K562 (cell line): ENCODE measurements around the gene UCHL5. TPM values are rescaled to one million over a fixed set of nuclear protein-coding genes. Genes with fewer than 3 reads are reported as not detected.

Source experiments
- ARID2 ChIP-seq: fragments of 450-650 bp; IDR thresholded peaks from 2 replicates; pipeline ENCODE4 v1.6.1; 2017; ENCODE audit warnings: antibody characterized with exemption, mild to moderate bottlenecking
- CTCFL ChIP-seq: IDR thresholded peaks from 2 replicates; pipeline ENCODE4 v1.6.1; 2011; ENCODE audit warnings: borderline replicate concordance, low read depth, mild to moderate bottlenecking, moderate library complexity, low read length; ENCODE audit not compliant: insufficient read depth, poor library complexity, severe bottlenecking
- E2F8 ChIP-seq: fragments of 450-650 bp; IDR thresholded peaks from 2 replicates; pipeline ENCODE4 v1.7.1; 2018; ENCODE audit warnings: mild to moderate bottlenecking, low read depth; ENCODE audit not compliant: partially characterized antibody
- ETS2 ChIP-seq: IDR thresholded peaks from 2 replicates; pipeline ENCODE4 v1.6.1; 2016; ENCODE audit warnings: borderline replicate concordance, missing genetic modification characterization, mild to moderate bottlenecking, moderate library complexity, missing compliant biosample characterization; ENCODE audit not compliant: poor library complexity, severe bottlenecking
- ETV5 ChIP-seq: sonication (generic); formaldehyde crosslinking; IDR thresholded peaks from 2 replicates; pipeline ENCODE4 v1.4.0; 2020; ENCODE audit warnings: low read depth, mild to moderate bottlenecking, missing genetic modification reagents
- KLF6 ChIP-seq: fragments of 250-450 bp; sonication (Bioruptor Pico); IDR thresholded peaks from 2 replicates; pipeline ENCODE4 v1.4.0; 2020; ENCODE audit warnings: mild to moderate bottlenecking, moderate library complexity, borderline replicate concordance
- L3MBTL2 ChIP-seq: fragments of 450-650 bp; IDR thresholded peaks from 2 replicates; pipeline ENCODE4 v1.6.1; 2016; ENCODE audit warnings: mild to moderate bottlenecking, moderate library complexity
- NFATC3 ChIP-seq: fragments of 450-650 bp; IDR thresholded peaks from 2 replicates; pipeline ENCODE4 v1.6.1; 2017; ENCODE audit warnings: mild to moderate bottlenecking
- NKRF ChIP-seq: fragments of 450-650 bp; IDR thresholded peaks from 2 replicates; pipeline ENCODE4 v1.6.1; 2016; ENCODE audit warnings: borderline replicate concordance
- NRF1 ChIP-seq, 2 experiments: fragments of 450-650 bp; IDR thresholded peaks in 1 of 2; conservative IDR thresholded peaks in 1 of 2; 2 replicates each; pipeline ENCODE4 v1.6.1; 2014; ENCODE audit warnings: mild to moderate bottlenecking in 2 of 2
- POLR3G ChIP-seq: IDR thresholded peaks from 2 replicates; pipeline ENCODE4 v1.6.1; 2011; ENCODE audit not compliant: insufficient read length, insufficient replicate concordance; ENCODE audit errors: extremely low read depth
- PRMT5 ChIP-seq: sonication (generic); formaldehyde crosslinking; IDR thresholded peaks from 2 replicates; pipeline ENCODE4 v1.5.0; 2020; ENCODE audit warnings: missing genetic modification reagents
- RBM17 ChIP-seq: fragments of 200-400 bp; formaldehyde crosslinking; IDR thresholded peaks from 2 replicates; pipeline ENCODE4 v1.6.1; 2017; ENCODE audit warnings: low read depth, mild to moderate bottlenecking, low read length, borderline replicate concordance
- RUNX1 ChIP-seq: sonication (generic); IDR thresholded peaks from 2 replicates; pipeline ENCODE4 v1.6.1; 2016; ENCODE audit warnings: antibody characterized with exemption, low read depth
- SMAD2 ChIP-seq: fragments of 150-350 bp; IDR thresholded peaks from 2 replicates; pipeline ENCODE4 v1.6.1; 2014; ENCODE audit warnings: low read depth, mild to moderate bottlenecking, low read length
- SMARCB1 ChIP-seq: IDR thresholded peaks from 2 replicates; pipeline ENCODE4 v1.6.1; 2011; ENCODE audit warnings: improper control_type of control experiment, low read depth; ENCODE audit not compliant: insufficient read length
- TAF7 ChIP-seq: fragments of 450-650 bp; IDR thresholded peaks from 2 replicates; pipeline ENCODE4 v1.6.1; 2016; ENCODE audit warnings: missing genetic modification characterization, missing compliant biosample characterization
- TBP ChIP-seq: optimal IDR thresholded peaks from 2 replicates; pipeline ENCODE3; 2011; ENCODE audit warnings: low read depth, low read length, improper control_type of control experiment
- XRCC4 ChIP-seq: IDR thresholded peaks from one replicate; pipeline ENCODE4 v1.6.1; 2011; ENCODE audit not compliant: insufficient read depth, insufficient read length; ENCODE audit errors: extremely low read depth
- ZKSCAN8 ChIP-seq: fragments of 200-800 bp; sonication (Bioruptor generic); IDR thresholded peaks from 2 replicates; pipeline ENCODE4 v1.6.1; 2016; ENCODE audit warnings: missing genetic modification characterization, missing compliant biosample characterization
- ZNF589 ChIP-seq: fragments of 200-800 bp; sonication (Bioruptor generic); IDR thresholded peaks from 2 replicates; pipeline ENCODE4 v1.6.1; 2016; ENCODE audit warnings: low read depth, missing genetic modification characterization, missing compliant biosample characterization
- ZNF717 ChIP-seq: fragments of 250-450 bp; sonication (Bioruptor Pico); IDR thresholded peaks from 2 replicates; pipeline ENCODE4 v1.5.0; 2021
- polyA plus RNA-seq, 8 experiments: library from polyadenylated mRNA; depleted of rRNA in 4 of 8; stranded (reverse) in 5 of 8; unstranded in 3 of 8; fragments of >200 nt; fragmentation: Nextera tagmentation in 2 of 8; fragmentation: Illumina TruSeq in 1 of 8; extraction: Ambion mirVana in 2 of 8; extraction: Trizol in 1 of 8; gene quantifications; 2 replicates each; pipeline versions ENCODE4 v1.2.1 to v1.2.3, GENCODE V29; 2011 to 2014; ENCODE audit warnings: inconsistent platforms in 1 of 8, missing spikeins in 1 of 8
- total RNA-seq, 7 experiments: library from RNA; depleted of rRNA in 6 of 7; stranded (reverse); fragments of >200 nt in 6 of 7; fragmentation: Illumina TruSeq in 2 of 7; extraction: Trizol in 2 of 7; gene quantifications; 2 replicates each; pipeline versions ENCODE4 v1.2.1 to v1.2.3, GENCODE V29; 2011 to 2021; ENCODE audit warnings: low replicate concordance in 1 of 7

The UCHL5 gene
- total and polyA plus RNA-seq, 9 of the 15 experiments (the other 6 are each of a cell fraction or from before 2014, with no cell fraction given), result 61.0 to 206 (median 122) TPM

- TF ChIP-seq ZKSCAN8 (CRISPR knock-in tag) (no peak), ARID2 (no peak; the same call in 1 of the 2 replicates), CTCFL (no peak), L3MBTL2 (peak; percentile 60), RUNX1 (no peak), ETS2 (tag) (no peak), SMAD2 (no peak), NRF1 (conservative IDR thresholded peaks at IDR 0.05 in 1 of 2, IDR thresholded peaks at IDR 0.05 in 1 of 2) (peak in 1 of 2 experiments; percentile 49; a peak in 1 of 4 replicates), NFATC3 (no peak), TBP (peak; percentile 61), PRMT5 (CRISPR knock-in tag) (no peak), ZNF589 (peak; percentile 71; the same call in 1 of the 2 replicates), NKRF (no peak), ETV5 (CRISPR knock-in tag) (peak; percentile 35; the same call in 1 of the 2 replicates), RBM17 (no peak), KLF6 (peak; percentile 57; the same call in 1 of the 2 replicates), ZNF717 (CRISPR knock-in tag) (no peak), XRCC4 (no peak), E2F8 (no peak), TAF7 (tag) (peak; percentile 82; the same call in 1 of the 2 replicates), SMARCB1 (no peak), POLR3G (no peak)
Observed at GRCh38 chr1:193058529-193059281, 455 bp downstream of the UCHL5 start (continued).
